HEK293 (cell line): Measurements from ENCODE around the gene TICAM1.
"Not testable (repeated sequence)": the region's sequence is repeated elsewhere in the genome, so short reads cannot be mapped to it uniquely, and the experiment has no call there.

ENCODE experiments used
- CTCF ChIA-PET: fragments of 350-600 bp; formaldehyde crosslinking; extraction: SDS; loops from one replicate; lab custom pipeline; 2021; ENCODE audit warnings: antibody characterized with exemption; lab: Yijun Ruan, JAX
- POLR2A ChIA-PET: fragments of 300-600 bp; formaldehyde crosslinking; extraction: SDS; loops from one replicate; lab custom pipeline; 2020; ENCODE audit warnings: antibody characterized with exemption, inconsistent platforms; lab: Yijun Ruan, JAX
- H3K27ac ChIP-seq: fragments of 200-500 bp; sonication (Bioruptor generic); 2 replicates; pipeline ENCODE4 v1.5.1; 2014; ENCODE audit warnings: low read depth, low read length, control low read depth, inconsistent platforms; ENCODE audit errors: extremely low read depth
- H3K36me3 ChIP-seq, 2 experiments: fragments of 200-500 bp in 1 of 2; sonication (Bioruptor generic) in 1 of 2; 1 replicate in 1 of 2; 2 replicates in 1 of 2; pipeline ENCODE4 v1.5.1; 2014 to 2017; ENCODE audit warnings: inconsistent platforms in 2 of 2, low read length in 2 of 2; ENCODE audit not compliant: control insufficient read depth in 2 of 2, insufficient read depth in 1 of 2
- H3K4me1 ChIP-seq: fragments of 200-500 bp; sonication (Bioruptor generic); 2 replicates; pipeline ENCODE4 v1.5.1; 2014; ENCODE audit warnings: mild to moderate bottlenecking, low read length, inconsistent platforms; ENCODE audit not compliant: control insufficient read depth, insufficient read depth
- H3K4me3 ChIP-seq: 2 replicates; pipeline ENCODE4 v1.5.1; 2011; ENCODE audit warnings: low read depth, mild to moderate bottlenecking, control low read depth, low read length, moderate library complexity
- H3K9me3 ChIP-seq: fragments of 200-500 bp; sonication (Bioruptor generic); 2 replicates; pipeline ENCODE4 v1.5.1; 2014; ENCODE audit warnings: low read depth, low read length, inconsistent platforms; ENCODE audit not compliant: control insufficient read depth, insufficient read depth
- CTCF ChIP-seq: fragments of 450-650 bp; formaldehyde crosslinking; IDR thresholded peaks from 2 replicates; pipeline ENCODE4 v1.5.1; 2016; ENCODE audit warnings: missing biosample characterization, missing genetic modification characterization
- IKZF3 ChIP-seq: fragments of 450-650 bp; IDR thresholded peaks from 2 replicates; pipeline ENCODE4 v1.5.0; 2018; ENCODE audit warnings: missing biosample characterization, mild to moderate bottlenecking, missing genetic modification characterization, moderate library complexity
- SCRT1 ChIP-seq: fragments of 450-650 bp; formaldehyde crosslinking; IDR thresholded peaks from 2 replicates; pipeline ENCODE4 v1.5.1; 2016; ENCODE audit warnings: missing biosample characterization, missing genetic modification characterization, borderline replicate concordance
- SCRT2 ChIP-seq: fragments of 450-650 bp; formaldehyde crosslinking; IDR thresholded peaks from 2 replicates; pipeline ENCODE4 v1.5.1; 2016; ENCODE audit warnings: missing biosample characterization, missing genetic modification characterization
- ZBTB8A ChIP-seq: fragments of 450-650 bp; formaldehyde crosslinking; IDR thresholded peaks from 2 replicates; pipeline ENCODE4 v1.5.1; 2016; ENCODE audit warnings: missing biosample characterization, missing genetic modification characterization
- ZNF121 ChIP-seq: fragments of 450-650 bp; formaldehyde crosslinking; IDR thresholded peaks from 2 replicates; pipeline ENCODE4 v1.5.1; 2016; ENCODE audit warnings: missing biosample characterization, missing genetic modification characterization
- ZNF335 ChIP-seq: fragments of 450-650 bp; formaldehyde crosslinking; conservative IDR thresholded peaks from 2 replicates; pipeline ENCODE4 v1.5.1; 2016; ENCODE audit warnings: missing biosample characterization, missing genetic modification characterization
- ZNF449 ChIP-seq: fragments of 450-650 bp; formaldehyde crosslinking; IDR thresholded peaks from 2 replicates; pipeline ENCODE4 v1.5.1; 2017; ENCODE audit warnings: missing biosample characterization, mild to moderate bottlenecking, missing genetic modification characterization, moderate library complexity
- ZNF664 ChIP-seq: fragments of 450-650 bp; formaldehyde crosslinking; IDR thresholded peaks from 2 replicates; pipeline ENCODE4 v1.5.1; 2016; ENCODE audit warnings: missing biosample characterization, missing genetic modification characterization
- ZNF830 ChIP-seq: fragments of 450-650 bp; IDR thresholded peaks from 2 replicates; pipeline ENCODE4 v1.5.0; 2018; ENCODE audit warnings: missing biosample characterization, missing genetic modification characterization, low read depth, mild to moderate bottlenecking, moderate library complexity
- ZNF843 ChIP-seq: fragments of 450-650 bp; formaldehyde crosslinking; IDR thresholded peaks from 2 replicates; pipeline ENCODE4 v1.5.1; 2016; ENCODE audit warnings: missing biosample characterization, missing genetic modification characterization
- TF ChIP-seq, protein P1 (sequence below): fragments of 450-650 bp; formaldehyde crosslinking; IDR thresholded peaks from 2 replicates; pipeline ENCODE4 v1.5.1; 2016; ENCODE audit warnings: missing biosample characterization, missing genetic modification characterization
- TF ChIP-seq, protein P2 (sequence below): sonication (generic); formaldehyde crosslinking; IDR thresholded peaks from 2 replicates; pipeline ENCODE4 v1.8.1; 2022; ENCODE audit warnings: mild to moderate bottlenecking, moderate library complexity, missing genetic modification reagents

TICAM1 gene

DNA sequence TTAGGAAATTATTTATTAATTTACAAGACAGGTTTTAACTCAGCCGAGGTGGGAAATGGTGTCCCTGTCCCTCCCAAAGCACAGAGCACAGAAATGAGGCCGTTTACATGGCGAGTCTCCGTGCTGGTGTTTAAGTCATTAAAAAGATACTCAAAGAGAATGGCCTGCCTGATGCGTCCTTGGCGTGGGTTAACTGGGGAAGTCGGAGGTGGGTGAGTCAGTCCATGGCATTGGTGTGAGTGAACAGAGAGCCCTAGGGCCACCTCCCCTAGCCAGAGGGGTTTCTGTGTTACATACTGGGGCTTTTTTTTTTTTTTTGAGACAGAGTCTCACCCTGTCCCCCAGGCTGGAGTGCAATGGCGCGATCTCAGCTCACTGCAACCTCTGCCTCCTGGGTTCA lies 36.1 kb downstream of the TICAM1 start:
- TF ChIP-seq, protein P1, sequence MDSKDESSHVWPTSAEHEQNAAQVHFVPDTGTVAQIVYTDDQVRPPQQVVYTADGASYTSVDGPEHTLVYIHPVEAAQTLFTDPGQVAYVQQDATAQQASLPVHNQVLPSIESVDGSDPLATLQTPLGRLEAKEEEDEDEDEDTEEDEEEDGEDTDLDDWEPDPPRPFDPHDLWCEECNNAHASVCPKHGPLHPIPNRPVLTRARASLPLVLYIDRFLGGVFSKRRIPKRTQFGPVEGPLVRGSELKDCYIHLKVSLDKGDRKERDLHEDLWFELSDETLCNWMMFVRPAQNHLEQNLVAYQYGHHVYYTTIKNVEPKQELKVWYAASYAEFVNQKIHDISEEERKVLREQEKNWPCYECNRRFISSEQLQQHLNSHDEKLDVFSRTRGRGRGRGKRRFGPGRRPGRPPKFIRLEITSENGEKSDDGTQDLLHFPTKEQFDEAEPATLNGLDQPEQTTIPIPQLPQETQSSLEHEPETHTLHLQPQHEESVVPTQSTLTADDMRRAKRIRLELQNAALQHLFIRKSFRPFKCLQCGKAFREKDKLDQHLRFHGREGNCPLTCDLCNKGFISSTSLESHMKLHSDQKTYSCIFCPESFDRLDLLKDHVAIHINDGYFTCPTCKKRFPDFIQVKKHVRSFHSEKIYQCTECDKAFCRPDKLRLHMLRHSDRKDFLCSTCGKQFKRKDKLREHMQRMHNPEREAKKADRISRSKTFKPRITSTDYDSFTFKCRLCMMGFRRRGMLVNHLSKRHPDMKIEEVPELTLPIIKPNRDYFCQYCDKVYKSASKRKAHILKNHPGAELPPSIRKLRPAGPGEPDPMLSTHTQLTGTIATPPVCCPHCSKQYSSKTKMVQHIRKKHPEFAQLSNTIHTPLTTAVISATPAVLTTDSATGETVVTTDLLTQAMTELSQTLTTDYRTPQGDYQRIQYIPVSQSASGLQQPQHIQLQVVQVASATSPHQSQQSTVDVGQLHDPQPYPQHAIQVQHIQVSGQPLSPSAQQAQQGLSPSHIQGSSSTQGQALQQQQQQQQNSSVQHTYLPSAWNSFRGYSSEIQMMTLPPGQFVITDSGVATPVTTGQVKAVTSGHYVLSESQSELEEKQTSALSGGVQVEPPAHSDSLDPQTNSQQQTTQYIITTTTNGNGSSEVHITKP, result peak; percentile 78
- TF ChIP-seq ZNF843, result no peak
- no peak for TF ChIP-seq ZNF830 (tag by site-specific recombination)
- no peak for TF ChIP-seq ZBTB8A (tag by site-specific recombination)
- TF ChIP-seq ZNF664 (tag by site-specific recombination), result no peak
- H3K27ac ChIP-seq, result no peak overlapping the region
- H3K4me1 ChIP-seq, result no peaks in the 10 kb centered on the region; the same call in 1 of the 2 replicates
- peaks cover 0 to 39% of the 10 kb centered on the region in 2 experiments; a peak in 2 of 3 replicates for H3K36me3 ChIP-seq
- no peaks in the 10 kb centered on the region for H3K9me3 ChIP-seq
- H3K4me3 ChIP-seq, result no peak overlapping the region
- ChIA-PET POLR2A (interaction anchor here (0.7 kb wide), 1 partner anchor 133 kb away, joined by 5 read pairs; no protein-coding TSS in a partner anchor), CTCF (no interaction called here)

DNA sequence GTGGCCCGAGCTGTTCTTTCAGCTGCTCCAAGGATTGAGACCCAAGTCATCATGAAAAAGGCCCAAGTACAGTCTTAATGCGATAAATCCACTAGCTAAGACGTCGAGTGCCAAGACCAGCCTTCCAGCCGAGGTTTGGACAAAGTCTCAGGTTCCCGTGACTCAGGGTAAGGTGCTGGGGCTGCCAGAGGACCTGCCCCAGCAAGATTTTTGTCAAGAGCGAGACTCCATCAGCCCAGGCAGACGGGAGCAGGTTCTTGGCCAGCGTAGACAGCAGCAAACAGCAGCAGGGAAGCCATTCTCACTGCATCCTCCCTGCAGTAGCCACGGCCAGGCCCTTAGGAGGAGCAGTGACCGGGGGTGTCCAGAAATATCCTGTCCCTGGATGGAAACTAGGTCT lies 36.5 kb downstream of the TICAM1 start:
- Histone ChIP-seq H3K9me3 (no peaks in the 10 kb centered on the region), H3K4me3 (no peak overlapping the region), H3K27ac (no peak overlapping the region), H3K36me3 (peaks cover 0 to 39% of the 10 kb centered on the region in 2 experiments; a peak in 2 of 3 replicates), H3K4me1 (no peaks in the 10 kb centered on the region; the same call in 1 of the 2 replicates)
- POLR2A ChIA-PET, result no interaction called here
- CTCF ChIA-PET, result interaction anchor here (0.7 kb wide), 1 partner anchor 62 kb away, joined by 4 read pairs; no protein-coding TSS in a partner anchor
- TF ChIP-seq SCRT2 (peak; percentile 87), IKZF3 (no peak), SCRT1 (tag by site-specific recombination) (peak; percentile 33; the same call in 1 of the 2 replicates)

- H3K9me3 ChIP-seq, H3K4me1 ChIP-seq, POLR2A ChIA-PET, H3K4me3 ChIP-seq, H3K27ac ChIP-seq: not testable (repeated sequence)
- CTCF ChIA-PET, result interaction anchor here (0.6 to 8.6 kb wide), 2 partner anchors 12 to 62 kb away, joined by 3 to 154 read pairs; no protein-coding TSS in a partner anchor
- H3K36me3 ChIP-seq, result peaks cover 0 to 39% of the 10 kb centered on the region in 2 experiments; a peak in 2 of 3 replicates
Observed at GRCh38 chr19:4793278-4793677, 38.2 kb downstream of the TICAM1 start.

DNA sequence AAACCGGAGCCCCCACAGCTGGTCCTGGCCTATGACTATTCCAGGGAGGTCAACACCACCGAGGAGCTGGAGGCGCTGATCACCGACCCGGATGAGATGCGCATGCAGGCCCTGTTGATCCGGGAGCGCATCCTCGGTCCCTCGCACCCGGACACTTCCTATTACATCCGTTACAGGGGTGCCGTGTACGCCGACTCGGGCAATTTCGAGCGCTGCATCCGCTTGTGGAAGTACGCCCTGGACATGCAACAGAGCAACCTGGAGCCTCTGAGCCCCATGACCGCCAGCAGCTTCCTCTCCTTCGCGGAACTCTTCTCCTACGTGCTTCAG lies 38.7 kb downstream of the TICAM1 start:
- H3K27ac ChIP-seq, H3K4me1 ChIP-seq, POLR2A ChIA-PET, H3K9me3 ChIP-seq: not testable (repeated sequence)
- CTCF ChIA-PET, result interaction anchor here (1.6 to 8.6 kb wide), 3 partner anchors 20 to 156 kb away, joined by 4 to 154 read pairs (median 8); no protein-coding TSS in a partner anchor
- Histone ChIP-seq H3K4me3 (peak overlapping the region; percentile 97), H3K36me3 (peaks cover 0 to 39% of the 10 kb centered on the region in 2 experiments; a peak in 2 of 3 replicates)

- peak overlapping the region; percentile 88 for H3K27ac ChIP-seq
- peak overlapping the region; percentile 97 for H3K4me3 ChIP-seq
- H3K9me3 ChIP-seq, H3K4me1 ChIP-seq: not testable (repeated sequence)
- ChIA-PET CTCF (interaction anchor here (0.7 to 8.6 kb wide), 8 partner anchors 9 to 213 kb away, joined by 3 to 154 read pairs (median 10); no protein-coding TSS in a partner anchor), POLR2A (interaction anchor here (0.7 to 1.7 kb wide), 5 partner anchors 8 to 257 kb away, joined by 3 to 8 read pairs (median 5); partner anchors contain the start of gene PLIN5)
- H3K36me3 ChIP-seq, result peaks cover 0 to 36% of the 10 kb centered on the region in 2 experiments; a peak in 2 of 3 replicates
- TF ChIP-seq CTCF (tag by site-specific recombination) (peak; percentile 36; the same call in 1 of the 2 replicates), ZNF121 (0 out of 2 replicates have a peak, but pooled peaks have one; percentile 18), ZNF449 (tag by site-specific recombination) (peak; percentile 72; the same call in 1 of the 2 replicates), ZNF335 (tag by site-specific recombination) (peak; percentile 46)
- TF ChIP-seq, protein P2, sequence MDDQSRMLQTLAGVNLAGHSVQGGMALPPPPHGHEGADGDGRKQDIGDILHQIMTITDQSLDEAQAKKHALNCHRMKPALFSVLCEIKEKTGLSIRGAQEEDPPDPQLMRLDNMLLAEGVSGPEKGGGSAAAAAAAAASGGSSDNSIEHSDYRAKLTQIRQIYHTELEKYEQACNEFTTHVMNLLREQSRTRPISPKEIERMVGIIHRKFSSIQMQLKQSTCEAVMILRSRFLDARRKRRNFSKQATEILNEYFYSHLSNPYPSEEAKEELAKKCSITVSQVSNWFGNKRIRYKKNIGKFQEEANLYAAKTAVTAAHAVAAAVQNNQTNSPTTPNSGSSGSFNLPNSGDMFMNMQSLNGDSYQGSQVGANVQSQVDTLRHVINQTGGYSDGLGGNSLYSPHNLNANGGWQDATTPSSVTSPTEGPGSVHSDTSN (CRISPR knock-in tag), result peak; percentile 58; the same call in 1 of the 2 replicates
Observed at GRCh38 chr19:4792019-4792865, 39.3 kb downstream of the TICAM1 start.
